Duodenal mucosa (tissue), 2 donors: ENCODE data around the gene PHGDH.

Source experiments
- H3K27ac ChIP-seq: one replicate; pipeline ENCODE4 v1.7.0; 2013; ENCODE audit warnings: low read depth, low read length
- H3K27me3 ChIP-seq, 2 donors: one replicate each; pipeline ENCODE4 v1.7.0; 2013; ENCODE audit warnings: low read length in 2 of 2, control low read depth in 1 of 2; ENCODE audit not compliant: insufficient read depth in 2 of 2, control insufficient read depth in 1 of 2
- H3K36me3 ChIP-seq, 2 donors: one replicate each; pipeline ENCODE4 v1.7.0; 2013; ENCODE audit warnings: low read length in 2 of 2, control low read depth in 1 of 2; ENCODE audit not compliant: insufficient read depth in 2 of 2, control insufficient read depth in 1 of 2
- H3K4me1 ChIP-seq, 2 donors: one replicate each; pipeline ENCODE4 v1.7.0; 2013; ENCODE audit warnings: low read length in 2 of 2, control low read depth in 1 of 2; ENCODE audit not compliant: insufficient read depth in 2 of 2, control insufficient read depth in 1 of 2
- H3K4me3 ChIP-seq, 2 donors: one replicate each; pipeline ENCODE4 v1.7.0; 2013; ENCODE audit warnings: low read length in 2 of 2, low read depth in 1 of 2
- H3K9ac ChIP-seq, 2 donors: one replicate each; pipeline ENCODE4 v1.7.0; 2013; ENCODE audit warnings: low read length in 2 of 2, low read depth in 1 of 2
- H3K9me3 ChIP-seq, 2 donors: one replicate each; pipeline ENCODE4 v1.7.0; 2013; ENCODE audit warnings: low read length in 2 of 2, control low read depth in 1 of 2; ENCODE audit not compliant: control insufficient read depth in 1 of 2

Gene PHGDH

DNA sequence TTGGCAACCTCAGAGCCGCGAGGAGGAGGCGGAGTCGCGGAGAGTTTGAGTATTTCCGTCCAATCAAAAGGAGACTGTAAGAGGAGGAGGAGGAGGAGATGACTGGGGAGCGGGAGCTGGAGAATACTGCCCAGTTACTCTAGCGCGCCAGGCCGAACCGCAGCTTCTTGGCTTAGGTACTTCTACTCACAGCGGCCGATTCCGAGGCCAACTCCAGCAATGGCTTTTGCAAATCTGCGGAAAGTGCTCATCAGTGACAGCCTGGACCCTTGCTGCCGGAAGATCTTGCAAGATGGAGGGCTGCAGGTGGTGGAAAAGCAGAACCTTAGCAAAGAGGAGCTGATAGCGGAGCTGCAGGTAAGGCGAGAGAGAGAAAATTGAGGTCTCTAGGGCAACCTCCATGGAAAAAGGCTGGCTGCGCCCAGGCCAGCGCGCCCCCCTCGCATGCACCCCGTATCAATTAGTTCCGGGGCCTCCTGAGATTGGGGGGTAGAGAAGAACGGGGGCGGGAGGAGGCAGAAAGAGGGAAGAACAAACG is at the start of gene PHGDH:
Gene PHGDH, plus strand, starts transcription at position 131 of the 538 bp plus-strand sequence. Its CDS starts 89 bp downstream, at position 220.
- H3K27me3 ChIP-seq: peaks cover 4 to 5% of the 10 kb centered on the region in 2 donors
- H3K4me3 ChIP-seq: peak within 1 kb of the TSS; percentile 64 to 88
- H3K36me3 ChIP-seq: no peaks in the 10 kb centered on the region
- no peaks in the 10 kb centered on the region for H3K9me3 ChIP-seq
- H3K27ac ChIP-seq: no peak within 1 kb of the TSS
- H3K9ac ChIP-seq: peak within 1 kb of the TSS; percentile 8 to 34
- peaks cover 0 to 10% of the 10 kb centered on the region in 2 donors for H3K4me1 ChIP-seq

DNA sequence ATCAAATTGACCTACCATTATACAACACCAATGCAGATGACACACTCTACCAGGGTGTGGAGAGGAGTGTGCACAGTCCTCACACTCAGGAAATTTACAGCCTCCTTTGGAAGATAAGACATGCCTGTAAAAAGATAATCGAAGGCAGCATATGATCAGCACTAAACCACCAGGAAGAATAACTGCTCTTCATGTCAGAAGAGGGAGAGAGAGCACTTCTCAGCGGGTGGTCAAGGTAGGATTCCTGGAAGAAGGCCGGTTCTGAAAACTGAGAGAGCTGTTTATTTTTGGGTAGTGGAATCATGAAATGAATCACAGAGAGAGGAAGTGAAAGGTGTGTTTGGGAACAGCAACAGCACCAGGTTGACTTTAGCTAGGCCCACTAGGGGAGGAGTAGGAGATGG is 49.7 kb upstream of the PHGDH start:
- H3K27ac ChIP-seq: no peak overlapping the region
- no peaks in the 10 kb centered on the region for H3K36me3 ChIP-seq
- no peak overlapping the region for H3K4me3 ChIP-seq

DNA sequence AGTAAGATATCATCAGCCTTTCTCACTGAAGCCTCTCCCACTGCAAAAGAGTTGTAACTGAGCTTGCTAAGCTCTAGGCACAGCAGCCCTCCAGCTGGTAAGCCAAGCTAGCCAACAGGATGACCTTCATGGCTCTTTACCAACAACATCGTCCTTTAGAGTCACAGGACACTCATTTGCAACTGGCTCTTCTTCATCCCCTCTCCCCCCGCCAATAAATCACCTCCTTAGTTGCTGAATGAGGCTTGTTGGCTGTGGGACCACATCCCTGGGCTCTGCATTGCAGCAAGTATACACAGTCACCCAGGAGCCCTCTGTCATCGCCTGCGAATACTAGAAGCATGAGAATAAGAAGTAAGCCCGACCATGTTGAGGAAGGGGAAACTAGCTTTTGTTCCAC is 47.7 kb upstream of the PHGDH start:
- no peaks in the 10 kb centered on the region for H3K36me3 ChIP-seq
- H3K27me3 ChIP-seq: no peaks in the 10 kb centered on the region
- no peak overlapping the region for H3K4me3 ChIP-seq
- peaks cover 23 to 36% of the 10 kb centered on the region in 2 donors for H3K4me1 ChIP-seq
- H3K9me3 ChIP-seq: no peaks in the 10 kb centered on the region
- no peak overlapping the region for H3K9ac ChIP-seq
- no peak overlapping the region for H3K27ac ChIP-seq

More for the DNA sequence above, 49.7 kb upstream of the PHGDH start:
- peaks cover 23 to 36% of the 10 kb centered on the region in 2 donors for H3K4me1 ChIP-seq
- no peaks in the 10 kb centered on the region for H3K27me3 ChIP-seq
- no peak overlapping the region for H3K9ac ChIP-seq
- H3K9me3 ChIP-seq: no peaks in the 10 kb centered on the region

DNA sequence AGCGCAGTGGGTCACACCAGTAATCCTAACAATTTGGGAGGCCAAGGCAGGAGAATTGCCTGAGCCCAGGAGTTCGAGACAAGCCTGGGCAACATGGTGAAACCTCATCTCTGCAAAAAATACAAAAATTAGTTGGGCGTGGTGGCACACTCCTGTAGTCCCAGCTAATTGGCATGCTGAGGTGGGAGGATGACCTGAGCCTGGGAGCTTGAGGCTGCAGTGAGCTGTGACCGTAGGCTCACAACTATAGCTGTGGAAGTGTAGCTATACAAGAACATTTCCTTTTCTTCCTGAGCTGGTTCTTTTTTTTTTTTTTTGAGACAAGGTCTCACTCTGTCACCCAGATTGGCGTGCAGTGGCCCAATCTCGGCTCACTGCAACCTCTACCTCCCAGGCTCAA is 44.6 kb upstream of the PHGDH start:
- H3K27me3 ChIP-seq: no peaks in the 10 kb centered on the region
- H3K36me3 ChIP-seq: no peaks in the 10 kb centered on the region
- H3K9ac ChIP-seq: no peak overlapping the region
- H3K9me3 ChIP-seq: no peaks in the 10 kb centered on the region
- no peak overlapping the region for H3K27ac ChIP-seq
- H3K4me3 ChIP-seq: no peak overlapping the region
- peaks cover 3 to 7% of the 10 kb centered on the region in 2 donors for H3K4me1 ChIP-seq

DNA sequence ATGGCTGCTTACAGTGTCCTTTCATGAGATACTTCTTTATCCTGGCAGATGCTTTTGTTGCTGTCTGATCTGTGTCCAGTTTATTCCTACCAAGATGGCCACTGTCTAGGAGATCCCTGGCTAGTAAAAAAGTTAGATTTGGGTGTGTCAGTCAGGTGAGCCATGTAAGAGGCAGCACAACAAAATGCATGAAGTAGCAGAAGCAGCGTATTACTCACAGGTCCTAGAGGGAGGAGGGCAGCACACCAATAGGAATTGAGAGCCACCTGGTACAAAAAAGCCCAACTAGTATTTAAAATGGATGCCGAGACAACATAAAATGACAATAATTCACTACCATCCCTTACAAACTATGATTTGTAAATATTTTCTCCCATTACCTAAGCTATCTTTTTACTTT is 40.8 kb upstream of the PHGDH start:
- no peaks in the 10 kb centered on the region for H3K9me3 ChIP-seq
- H3K36me3 ChIP-seq: no peaks in the 10 kb centered on the region
- no peaks in the 10 kb centered on the region for H3K27me3 ChIP-seq
- H3K4me3 ChIP-seq: no peak overlapping the region
- H3K9ac ChIP-seq: no peak overlapping the region
- H3K4me1 ChIP-seq: peaks cover 5 to 7% of the 10 kb centered on the region in 2 donors
- no peak overlapping the region for H3K27ac ChIP-seq

DNA sequence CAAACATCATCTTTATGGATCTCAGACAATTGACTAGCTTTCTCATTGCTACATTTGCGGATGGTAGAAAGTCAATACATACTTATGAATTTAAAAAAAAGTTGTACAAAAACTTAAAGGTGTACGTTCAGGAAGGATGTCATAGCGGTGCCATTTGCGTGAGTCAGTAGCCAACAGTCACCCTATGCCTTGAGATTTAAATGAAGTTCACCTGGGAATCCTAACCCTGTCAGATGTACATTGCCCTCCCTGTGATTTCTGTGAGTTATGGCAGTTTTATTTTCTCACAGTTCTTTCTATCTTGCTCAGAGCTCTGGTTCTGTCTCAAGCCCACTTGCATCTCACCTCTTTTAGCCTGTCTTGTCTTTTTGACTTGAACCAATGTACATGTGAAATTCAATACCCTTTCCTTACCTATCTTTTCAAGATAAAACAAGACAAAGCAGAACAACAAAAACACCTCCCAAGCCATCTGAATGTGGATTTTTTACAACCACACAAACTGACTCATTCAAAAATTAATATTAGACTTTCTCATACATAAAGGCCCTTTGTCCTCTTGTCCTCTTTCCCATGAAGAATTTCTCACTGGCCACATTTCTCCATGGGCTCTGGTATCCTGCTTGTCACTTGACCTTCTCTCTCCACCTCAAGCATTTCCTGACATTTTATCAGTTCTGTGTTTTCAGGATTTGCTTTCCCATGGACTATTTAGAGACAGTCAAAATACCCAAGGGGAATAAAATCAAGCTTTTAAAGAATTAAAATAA is 38.4 kb upstream of the PHGDH start:
- no peaks in the 10 kb centered on the region for H3K27me3 ChIP-seq
- H3K4me3 ChIP-seq: no peak overlapping the region
- no peaks in the 10 kb centered on the region for H3K9me3 ChIP-seq
- H3K9ac ChIP-seq: no peak overlapping the region
- no peak overlapping the region for H3K27ac ChIP-seq
- H3K4me1 ChIP-seq: peaks cover 5 to 7% of the 10 kb centered on the region in 2 donors
- no peaks in the 10 kb centered on the region for H3K36me3 ChIP-seq

DNA sequence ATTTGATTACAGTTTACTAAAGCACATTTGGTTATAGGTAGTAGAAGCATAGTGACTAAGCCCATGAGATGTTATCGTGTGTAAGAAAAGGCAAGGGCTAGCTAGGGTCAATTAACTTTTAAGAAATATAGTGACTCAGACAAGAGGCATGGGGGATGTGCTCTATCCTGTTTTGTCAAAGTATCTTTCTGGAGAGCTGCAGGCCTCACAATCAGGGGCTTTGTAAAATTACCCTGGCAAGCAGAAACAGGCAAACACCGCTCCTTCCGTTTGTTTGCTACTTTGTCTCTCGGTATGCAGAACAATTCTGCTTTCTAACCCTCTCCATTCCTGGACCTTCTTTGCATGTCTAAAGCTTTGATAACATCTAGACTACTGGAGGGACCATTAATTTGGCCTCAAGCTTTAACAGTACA is 37.6 kb upstream of the PHGDH start:
- Histone ChIP-seq H3K27ac (no peak overlapping the region), H3K27me3 (peaks cover 0 to 3% of the 10 kb centered on the region in 2 donors), H3K9ac (no peak overlapping the region), H3K4me1 (peaks cover 5 to 7% of the 10 kb centered on the region in 2 donors), H3K36me3 (no peaks in the 10 kb centered on the region), H3K9me3 (no peaks in the 10 kb centered on the region), H3K4me3 (no peak overlapping the region)

DNA sequence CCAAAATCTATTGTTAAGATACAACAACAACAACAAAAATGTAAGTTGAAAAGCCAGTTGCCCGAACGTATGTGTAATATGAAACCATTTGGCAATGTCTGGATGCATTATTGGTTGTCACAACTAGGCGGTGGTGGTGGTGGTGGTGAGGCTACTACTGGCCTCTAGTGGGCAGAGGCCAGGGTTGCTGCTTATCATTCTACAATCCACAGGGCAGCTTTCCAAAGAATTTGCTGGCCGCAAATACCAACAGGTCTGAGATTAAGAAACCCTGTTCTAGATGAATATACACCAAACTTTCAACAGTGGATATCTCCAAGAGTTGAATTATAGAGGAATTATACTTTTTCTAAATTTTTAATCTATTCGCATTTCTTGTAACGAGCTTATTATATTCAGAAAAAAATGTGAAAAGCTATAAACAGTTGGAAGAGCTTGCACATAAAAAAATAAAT is 36.9 kb upstream of the PHGDH start:
- Histone ChIP-seq H3K9ac (no peak overlapping the region), H3K4me1 (peaks cover 5 to 7% of the 10 kb centered on the region in 2 donors), H3K9me3 (no peaks in the 10 kb centered on the region), H3K4me3 (peak overlapping the region; percentile 73 to 85), H3K27me3 (peaks cover 0 to 3% of the 10 kb centered on the region in 2 donors), H3K27ac (no peak overlapping the region), H3K36me3 (no peaks in the 10 kb centered on the region)

DNA sequence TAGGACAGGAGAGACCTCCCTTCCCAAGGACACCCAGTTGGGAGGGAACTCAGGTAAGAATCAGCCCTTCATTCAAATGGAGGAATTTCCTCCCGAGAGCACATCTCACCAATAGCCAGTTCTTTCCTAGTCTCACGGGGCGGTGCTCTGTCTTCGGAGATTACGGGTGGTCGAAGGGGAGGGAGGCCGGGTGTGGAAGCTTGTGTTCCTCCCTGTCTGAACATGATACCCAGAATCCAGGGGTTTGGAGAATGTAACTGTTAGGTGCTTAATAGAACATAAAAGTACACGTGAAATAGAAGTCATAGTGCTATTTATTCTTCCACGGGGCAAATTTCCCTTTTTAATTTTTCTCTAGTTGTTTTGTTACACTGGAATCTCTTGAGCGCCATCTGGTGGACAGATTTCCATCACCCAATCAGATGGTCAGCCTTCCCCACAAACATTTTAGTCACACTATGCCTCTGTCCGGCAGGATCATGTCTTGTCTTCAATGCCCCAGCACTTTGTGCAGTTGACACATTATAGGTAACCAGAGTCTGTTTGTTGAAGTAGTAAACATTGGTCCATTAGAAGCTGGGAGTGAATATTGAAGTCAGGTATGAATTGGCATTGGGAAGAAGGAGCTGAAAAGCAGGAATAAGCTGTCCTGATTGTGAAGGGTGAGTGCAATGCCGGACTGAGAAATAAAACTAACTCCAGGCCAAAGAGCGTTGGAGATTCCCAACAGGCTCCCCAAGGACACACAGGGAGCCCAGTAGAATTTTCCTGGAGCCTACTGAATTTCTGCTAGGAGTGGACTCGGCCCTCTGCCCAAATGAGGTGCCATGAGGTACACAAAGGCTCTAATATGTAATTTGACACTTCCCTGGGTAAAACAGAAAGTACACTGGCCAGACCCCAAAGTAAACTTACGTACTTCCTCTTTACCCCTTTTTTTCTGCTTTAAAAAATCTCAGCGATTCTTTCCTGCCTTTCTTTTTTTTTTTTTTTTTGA is 36.1 kb upstream of the PHGDH start:
- no peaks in the 10 kb centered on the region for H3K9me3 ChIP-seq
- no peaks in the 10 kb centered on the region for H3K36me3 ChIP-seq
- peak overlapping the region; percentile 38 to 41 for H3K9ac ChIP-seq
- H3K4me3 ChIP-seq: peak overlapping the region; percentile 73 to 85
- H3K4me1 ChIP-seq: peaks cover 5 to 7% of the 10 kb centered on the region in 2 donors
- no peak overlapping the region for H3K27ac ChIP-seq
- H3K27me3 ChIP-seq: peaks cover 0 to 3% of the 10 kb centered on the region in 2 donors
